IPS-11a (cell line): ENCODE data around the gene NF1.
"Not testable (repeated sequence)": the region's sequence is repeated elsewhere in the genome, so short reads cannot be mapped to it uniquely, and the experiment has no call there.

ENCODE experiments used
- H3K4me3 ChIP-seq: one replicate; pipeline ENCODE4 v1.5.1; 2013; ENCODE audit warnings: low read depth, low read length, control low read depth

Gene NF1

DNA sequence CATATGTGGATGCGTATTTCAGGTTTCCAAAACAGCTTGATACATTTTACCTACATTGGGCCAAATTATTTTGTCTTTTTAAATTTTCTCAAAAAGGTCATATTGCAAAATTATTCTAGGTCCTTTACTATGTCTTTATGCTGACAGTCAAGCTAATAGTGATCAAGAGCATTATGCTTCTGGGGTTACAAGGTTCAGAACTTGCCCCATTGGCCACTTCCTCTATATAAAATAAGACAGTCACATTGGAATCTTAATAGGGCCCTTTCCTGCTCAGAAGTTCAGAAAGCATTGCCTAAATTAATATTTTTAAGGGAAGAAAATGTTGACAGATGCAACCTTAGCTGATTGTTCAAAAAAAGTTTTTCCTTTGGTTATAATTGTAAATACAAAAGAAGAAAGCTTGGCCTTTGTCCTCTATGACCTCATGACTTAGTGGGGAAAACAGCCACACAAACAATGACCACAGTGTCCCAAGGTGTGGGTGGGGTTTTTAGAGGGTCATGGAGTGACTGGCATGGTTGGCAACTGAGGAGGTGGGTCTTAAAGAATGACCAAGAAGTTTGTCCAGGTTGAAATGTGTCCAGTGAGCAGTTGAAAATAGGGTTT is 284.9 kb downstream of the NF1 start:
- no peak overlapping the region for H3K4me3 ChIP-seq

GRCh38 chr17:31381165-31381668 is 286.4 kb downstream of the NF1 start:
- no peak overlapping the region for H3K4me3 ChIP-seq

DNA sequence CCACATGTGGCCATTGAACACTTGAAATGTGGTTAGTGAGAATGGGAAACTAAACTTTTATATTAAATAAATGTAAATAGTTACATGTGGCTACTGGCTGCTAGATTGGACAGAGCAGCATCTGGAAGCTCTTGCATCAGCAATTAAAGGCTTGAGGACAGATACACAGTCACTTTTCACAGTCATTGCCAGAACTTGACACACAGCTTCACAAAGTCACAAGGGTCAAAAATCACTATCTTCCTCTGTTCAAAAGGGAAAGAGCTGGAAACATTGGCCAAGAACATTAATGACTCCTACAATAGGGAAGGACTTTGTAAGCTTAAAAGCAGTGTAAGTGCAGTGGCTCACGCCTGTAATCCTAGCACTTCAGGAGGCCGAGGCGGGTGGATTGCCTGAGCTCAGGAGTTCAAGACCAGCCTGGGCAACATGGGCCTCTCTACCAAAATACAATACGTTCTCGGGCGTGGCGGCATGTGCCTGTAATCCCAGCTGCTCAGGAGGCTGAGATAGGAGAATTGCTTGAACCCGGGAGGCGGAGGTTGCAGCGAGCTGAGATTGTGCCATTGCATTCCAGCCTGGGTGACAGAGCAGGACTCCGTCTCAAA is 288.0 kb downstream of the NF1 start:
- not testable (repeated sequence) for H3K4me3 ChIP-seq

GRCh38 chr17:31383488-31383887 is 288.7 kb downstream of the NF1 start:
- H3K4me3 ChIP-seq, result not testable (repeated sequence)

- no peak overlapping the region for H3K4me3 ChIP-seq
Observed at GRCh38 chr17:31385428-31386285, 290.9 kb downstream of the NF1 start.

DNA sequence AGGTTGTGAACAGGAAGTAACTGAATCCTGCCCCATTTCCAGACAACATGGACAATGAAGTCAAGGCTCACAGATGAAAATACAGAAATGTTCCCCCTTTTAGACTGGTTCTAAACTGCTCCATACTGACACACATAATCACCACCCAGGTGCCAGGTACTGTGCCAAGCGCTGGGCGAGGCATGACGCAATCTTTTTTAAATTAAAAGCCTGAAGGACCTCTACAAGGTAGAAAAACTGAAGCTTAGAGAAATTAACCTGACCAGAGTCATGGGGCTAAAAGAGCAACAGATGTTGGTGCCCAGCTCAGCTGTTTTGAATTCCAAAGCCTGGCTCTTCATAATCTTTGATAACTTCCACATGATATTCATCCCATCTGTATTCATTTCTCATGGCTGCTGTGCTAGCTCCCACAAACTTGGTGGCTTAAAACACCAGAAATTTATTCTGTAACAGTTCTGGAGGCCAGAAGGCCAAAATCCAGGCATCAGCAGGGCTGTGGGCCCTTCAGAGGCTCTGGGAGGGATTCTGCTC is 291.8 kb downstream of the NF1 start:
- H3K4me3 ChIP-seq, result no peak overlapping the region

DNA sequence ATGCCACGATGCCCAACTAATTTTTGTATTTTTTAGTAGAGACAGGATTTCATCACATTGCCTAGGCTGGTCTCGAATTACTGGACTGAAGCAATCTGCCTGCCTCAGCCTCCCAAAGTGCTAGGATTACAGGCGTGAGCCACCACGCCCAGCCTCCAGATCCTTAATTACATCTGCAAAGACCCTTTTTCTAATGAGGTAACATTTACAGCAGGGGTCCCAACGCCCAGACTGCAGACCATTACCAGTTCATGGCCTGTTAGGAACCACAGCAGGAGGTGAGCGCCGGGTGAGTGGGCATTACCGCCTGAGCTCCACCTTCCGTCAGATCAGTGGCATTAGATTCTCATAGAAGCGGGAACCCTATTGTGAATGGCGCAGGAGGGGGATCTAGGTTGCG is 292.7 kb downstream of the NF1 start:
- no peak overlapping the region for H3K4me3 ChIP-seq

- H3K4me3 ChIP-seq, result no peak overlapping the region
Observed at GRCh38 chr17:31388351-31388750, 293.6 kb downstream of the NF1 start.

GRCh38 chr17:31388770-31389656 is 294.2 kb downstream of the NF1 start:
- H3K4me3 ChIP-seq, result no peak overlapping the region

DNA sequence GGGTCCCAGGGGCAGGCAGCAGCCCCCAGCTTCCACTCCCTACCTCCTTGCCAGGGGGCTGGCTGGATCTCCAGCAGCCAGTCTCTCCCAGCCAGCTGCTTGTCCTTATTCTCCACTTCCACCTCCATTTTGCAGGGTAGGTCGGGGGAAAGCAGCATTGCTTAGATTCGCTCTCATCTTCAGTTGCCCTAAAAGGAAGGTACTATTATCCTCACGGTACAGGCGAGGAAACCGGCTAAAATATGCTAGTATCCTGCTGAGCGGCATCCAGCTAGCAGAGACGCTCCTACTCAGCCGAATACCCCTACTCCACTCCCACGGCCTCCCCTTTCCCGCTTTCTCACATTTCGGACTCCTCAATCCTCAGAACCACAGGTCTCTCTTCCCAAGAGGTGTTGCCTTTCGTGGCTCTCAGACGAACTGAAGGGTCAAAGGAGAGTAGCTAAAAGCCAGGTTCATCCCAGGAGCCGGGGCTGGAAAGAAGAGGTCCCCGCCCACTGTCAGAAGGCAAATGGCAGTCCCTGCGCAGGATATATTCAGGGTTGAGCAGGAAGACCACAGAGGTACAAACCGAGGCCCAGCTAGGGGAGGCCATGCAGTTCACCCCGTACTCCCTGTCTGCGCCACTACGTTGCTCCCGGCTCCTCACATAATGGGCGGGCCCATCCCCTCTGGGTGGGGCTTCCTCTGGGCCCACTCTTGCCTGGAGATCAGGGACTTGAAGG is 295.0 kb downstream of the NF1 start:
- H3K4me3 ChIP-seq, result no peak overlapping the region

DNA sequence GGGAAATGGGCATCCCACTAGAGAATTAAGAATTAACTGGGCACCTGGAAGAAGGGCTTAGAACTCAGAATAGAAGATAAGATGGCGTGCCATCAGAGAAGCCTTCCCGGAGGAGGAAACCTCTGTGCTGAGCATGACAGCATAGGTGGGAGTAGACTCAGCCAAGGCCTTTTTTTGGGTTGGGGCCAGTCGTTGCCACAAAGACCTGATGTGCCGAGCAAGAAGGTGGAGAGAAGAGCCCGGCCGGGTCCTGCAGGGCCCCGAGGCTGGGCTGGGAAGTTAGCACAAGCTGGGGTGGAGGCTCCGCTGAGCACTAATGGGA is 295.6 kb downstream of the NF1 start:
- H3K4me3 ChIP-seq, result no peak overlapping the region

GRCh38 chr17:31390748-31391495 is 296.1 kb downstream of the NF1 start:
- H3K4me3 ChIP-seq, result peak overlapping the region; percentile 45

DNA sequence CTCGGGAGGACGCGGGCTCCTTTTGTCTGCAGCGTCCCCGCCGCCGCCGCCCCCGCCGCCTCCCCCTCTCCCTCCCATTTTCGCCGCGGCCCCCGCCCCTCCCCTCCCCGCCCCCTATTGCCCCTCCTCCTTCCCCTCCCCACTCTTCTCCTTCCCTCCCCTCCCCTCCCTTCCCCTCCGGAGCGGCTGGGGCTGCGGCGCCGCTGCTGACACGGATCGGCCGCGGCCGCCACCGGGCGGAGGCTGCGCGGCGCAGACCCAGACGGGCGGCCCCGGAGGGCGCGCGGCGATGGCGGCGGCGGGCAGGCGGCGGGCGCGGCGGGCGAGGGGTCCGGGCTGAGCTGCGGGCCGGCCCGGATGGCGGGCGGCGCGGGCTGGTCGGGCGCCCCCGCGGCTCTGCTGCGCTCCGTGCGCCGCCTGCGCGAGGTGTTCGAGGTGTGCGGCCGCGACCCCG is 296.7 kb downstream of the NF1 start, which contains the start of gene RAB11FIP4:
TSS of gene RAB11FIP4 (plus strand) at position 180 of the 454 bp plus-strand sequence. CDS start at position 358, 178 bp downstream.
- peak within 1 kb of the TSS; percentile 45 for H3K4me3 ChIP-seq

- H3K4me3 ChIP-seq, result peak overlapping the region; percentile 24
Observed at GRCh38 chr17:31392002-31392855, 297.5 kb downstream of the NF1 start.

- no peak overlapping the region for H3K4me3 ChIP-seq
Observed at GRCh38 chr17:31392856-31393748, 298.3 kb downstream of the NF1 start.

- H3K4me3 ChIP-seq, result no peak overlapping the region
Observed at GRCh38 chr17:31393749-31394146, 299.0 kb downstream of the NF1 start.

GRCh38 chr17:31394544-31394943 is 299.8 kb downstream of the NF1 start:
- H3K4me3 ChIP-seq, result no peak overlapping the region
